ENCODE results near the gene RIF1. TPM values are rescaled to one million over a fixed set of nuclear protein-coding genes. Genes with fewer than 3 reads are reported as not detected.

Gene RIF1
- total RNA-seq, 4 donors from 2014 or later: 22.6 to 28.7 (median 25.7) TPM

GRCh38 chr2:151391436-151391835 is 18.3 kb upstream of the RIF1 start:
- TF ChIP-seq POLR2A (IDR thresholded peaks at IDR 0.05): no peak
- TF ChIP-seq CTCF (IDR thresholded peaks at IDR 0.05 in 4 of 5, conservative IDR thresholded peaks at IDR 0.05 in 1 of 5): no peak
- Histone ChIP-seq H3K36me3 (no peaks in the 10 kb centered on the region), H3K4me3 (no peak overlapping the region), H3K4me1 (no peaks in the 10 kb centered on the region), H3K27me3 (no peaks in the 10 kb centered on the region), H3K27ac (no peak overlapping the region), H3K9me3 (no peaks in the 10 kb centered on the region)
- ATAC-seq: no peak
- DNase-seq: no peak
- in situ Hi-C loops (cut with MboI; ENCODE audit: low sequenced_read_pairs in 4 of 4) (no loop called here), intact Hi-C loops (cut with DNase I; ENCODE audit: low total_unique reads) (no loop called here)

- Histone ChIP-seq H3K4me3 (no peak overlapping the region), H3K4me1 (no peaks in the 10 kb centered on the region), H3K9me3 (no peaks in the 10 kb centered on the region), H3K36me3 (no peaks in the 10 kb centered on the region), H3K27ac (no peak overlapping the region), H3K27me3 (no peaks in the 10 kb centered on the region)
- DNase-seq: no peak
- no peak for ATAC-seq
- no peak for TF ChIP-seq CTCF (IDR thresholded peaks at IDR 0.05 in 4 of 5, conservative IDR thresholded peaks at IDR 0.05 in 1 of 5)
- no peak for TF ChIP-seq POLR2A (IDR thresholded peaks at IDR 0.05)
- in situ Hi-C loops (cut with MboI; ENCODE audit: low sequenced_read_pairs in 4 of 4) (no loop called here), intact Hi-C loops (cut with DNase I; ENCODE audit: low total_unique reads) (no loop called here)
Observed at GRCh38 chr2:151394509-151394908, 15.2 kb upstream of the RIF1 start.

- intact Hi-C loops (cut with DNase I; ENCODE audit: low total_unique reads) (no loop called here), in situ Hi-C loops (cut with MboI; ENCODE audit: low sequenced_read_pairs in 4 of 4) (no loop called here)
- no peak for DNase-seq
- Histone ChIP-seq H3K27ac (no peak overlapping the region), H3K4me1 (no peaks in the 10 kb centered on the region), H3K36me3 (no peaks in the 10 kb centered on the region), H3K4me3 (no peak overlapping the region), H3K27me3 (no peaks in the 10 kb centered on the region), H3K9me3 (no peaks in the 10 kb centered on the region)
- TF ChIP-seq CTCF (IDR thresholded peaks at IDR 0.05 in 4 of 5, conservative IDR thresholded peaks at IDR 0.05 in 1 of 5): no peak
- no peak for TF ChIP-seq POLR2A (IDR thresholded peaks at IDR 0.05)
- no peak for ATAC-seq
Observed at GRCh38 chr2:151395509-151396374, 14.0 kb upstream of the RIF1 start.

- in situ Hi-C loops (cut with MboI; ENCODE audit: low sequenced_read_pairs in 4 of 4) (loop anchor here in 2 of 4 donors (25.0 kb wide), 1 partner anchor 1813 kb away; the partner anchor contains the start of gene MMADHC (in 2 of the 2)), intact Hi-C loops (cut with DNase I; ENCODE audit: low total_unique reads) (no loop called here)
- Histone ChIP-seq H3K9me3 (no peaks in the 10 kb centered on the region), H3K27ac (no peak overlapping the region), H3K4me3 (no peak overlapping the region), H3K36me3 (no peaks in the 10 kb centered on the region), H3K4me1 (no peaks in the 10 kb centered on the region), H3K27me3 (no peaks in the 10 kb centered on the region)
- TF ChIP-seq POLR2A (IDR thresholded peaks at IDR 0.05) (no peak), CTCF (IDR thresholded peaks at IDR 0.05 in 4 of 5, conservative IDR thresholded peaks at IDR 0.05 in 1 of 5) (no peak)
- DNase-seq (no peak), ATAC-seq (no peak)
Observed at GRCh38 chr2:151399981-151400380, 9.7 kb upstream of the RIF1 start.

Data from gastrocnemius medialis (tissue), 4 donors.